Renal cortex interstitium (tissue), 11 donors: ENCODE data around the gene FAM181A. TPM values are rescaled to one million over a fixed set of nuclear protein-coding genes. Genes with fewer than 3 reads are reported as not detected.

Source experiments
- DNase-seq, 11 donors: peaks; one replicate each; pipeline ENCODE4 v3.0.0-alpha.2; 2013; ENCODE audit warnings: low read depth in 9 of 11, low spot score in 4 of 11; ENCODE audit errors: extremely low read depth in 1 of 11
- polyA plus RNA-seq, 3 donors: library from polyadenylated mRNA; unstranded; fragments of 120-200 nt; gene quantifications; one replicate each; pipeline ENCODE4 v1.2.1, GENCODE V29; 2013; ENCODE audit not compliant: insufficient read length in 3 of 3

FAM181A gene
- polyA plus RNA-seq, 3 donors, result not detected

DNA sequence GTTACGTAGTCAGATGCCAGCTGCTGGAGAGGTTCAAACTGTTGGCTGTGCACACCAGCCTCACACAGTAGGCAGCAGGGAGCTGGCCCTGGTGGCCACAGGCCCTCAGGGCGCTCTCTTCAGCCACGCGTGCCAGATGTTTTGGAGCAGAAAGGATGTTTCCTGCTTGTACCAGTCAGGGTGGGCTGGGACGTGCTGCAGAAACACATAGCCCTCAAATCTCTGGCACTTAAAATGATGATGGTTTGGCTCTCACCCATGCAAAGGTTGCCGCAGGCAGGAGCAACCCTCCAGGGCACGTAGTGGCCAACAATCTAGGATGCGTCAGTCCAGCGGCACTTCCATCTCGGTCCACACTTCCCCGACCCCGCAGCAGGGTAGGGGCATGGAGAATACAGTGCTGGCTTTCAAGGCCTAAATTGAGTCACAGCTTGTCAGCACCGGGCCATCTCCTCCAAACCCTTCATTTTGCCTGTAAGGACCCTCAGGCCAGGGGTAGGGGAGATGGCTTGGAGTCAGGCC, 1.7 kb upstream of the FAM181A start:
- no peak for DNase-seq

DNA sequence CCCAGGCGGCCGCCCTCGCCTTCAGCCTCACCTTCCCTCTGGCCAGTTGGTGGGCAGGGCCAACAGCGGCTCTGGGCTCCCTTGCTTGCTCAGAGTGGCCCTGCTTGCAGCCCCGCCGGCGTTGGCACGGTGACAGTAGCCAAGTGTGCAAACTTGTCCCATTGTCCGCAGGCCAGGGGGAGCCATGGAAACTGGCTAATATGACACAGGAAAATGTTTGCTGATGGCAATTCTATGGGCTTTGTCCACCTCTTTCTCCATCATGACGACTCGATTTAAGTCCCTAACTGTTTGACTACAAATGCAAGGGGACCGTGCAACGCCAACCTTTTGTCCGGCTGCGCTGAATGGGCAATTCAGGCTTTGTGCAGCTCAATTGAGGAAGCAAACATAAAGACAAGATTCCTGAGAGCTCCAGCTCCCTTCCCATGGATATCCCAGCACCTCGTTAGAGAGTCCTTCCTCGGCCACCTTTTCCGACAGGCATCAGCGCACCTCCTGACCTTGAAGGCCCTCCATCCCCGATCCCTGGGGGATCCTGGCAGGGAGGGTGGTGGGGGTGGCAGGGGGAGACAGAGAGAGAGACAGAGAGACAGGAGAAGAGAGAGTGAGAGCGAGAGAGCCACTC, 785 bp upstream of the FAM181A start:
- DNase-seq, result no peak

DNA sequence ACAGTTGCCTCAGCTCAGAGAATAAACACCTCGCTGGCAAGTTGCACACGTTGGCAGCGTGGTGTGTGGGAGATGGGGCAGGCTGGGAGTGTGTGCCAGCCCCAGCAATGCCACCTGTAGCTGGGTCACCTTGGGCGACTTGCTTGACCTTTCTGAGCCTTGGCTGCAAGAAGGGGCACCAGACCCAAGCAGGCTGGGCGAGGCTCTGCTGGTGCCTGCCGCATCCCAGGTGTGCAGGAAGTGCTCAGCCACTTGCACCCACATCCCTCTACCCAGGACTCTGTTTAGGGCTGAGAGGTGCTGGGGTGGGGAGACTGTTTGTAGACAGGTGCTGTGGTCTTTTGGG, 629 bp downstream of the FAM181A start:
- no peak for DNase-seq

DNA sequence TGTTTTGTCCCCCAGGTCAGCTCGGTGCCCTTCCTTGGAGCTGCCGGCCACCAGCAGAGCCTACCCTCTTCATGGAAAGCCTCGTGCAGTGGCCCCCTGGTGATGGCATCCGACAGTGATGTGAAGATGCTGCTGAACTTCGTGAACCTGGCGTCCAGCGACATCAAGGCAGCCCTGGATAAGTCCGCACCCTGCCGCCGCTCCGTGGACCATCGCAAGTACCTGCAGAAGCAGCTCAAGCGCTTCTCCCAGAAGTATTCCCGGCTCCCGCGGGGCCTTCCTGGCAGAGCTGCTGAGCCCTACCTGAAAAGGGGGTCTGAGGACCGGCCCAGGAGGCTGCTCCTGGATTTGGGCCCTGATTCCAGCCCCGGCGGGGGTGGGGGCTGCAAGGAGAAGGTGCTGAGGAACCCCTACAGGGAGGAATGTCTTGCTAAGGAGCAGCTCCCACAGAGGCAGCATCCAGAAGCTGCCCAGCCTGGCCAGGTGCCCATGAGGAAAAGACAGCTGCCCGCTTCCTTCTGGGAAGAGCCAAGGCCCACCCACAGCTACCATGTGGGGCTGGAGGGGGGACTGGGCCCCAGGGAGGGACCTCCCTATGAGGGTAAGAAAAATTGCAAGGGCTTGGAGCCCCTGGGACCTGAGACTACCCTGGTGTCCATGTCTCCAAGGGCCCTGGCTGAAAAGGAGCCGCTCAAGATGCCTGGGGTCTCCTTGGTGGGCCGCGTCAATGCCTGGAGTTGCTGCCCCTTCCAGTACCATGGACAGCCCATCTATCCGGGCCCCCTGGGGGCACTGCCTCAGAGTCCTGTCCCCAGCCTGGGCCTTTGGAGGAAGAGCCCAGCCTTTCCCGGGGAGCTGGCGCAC, 1.3 kb downstream of the FAM181A start:
- no peak for DNase-seq

DNA sequence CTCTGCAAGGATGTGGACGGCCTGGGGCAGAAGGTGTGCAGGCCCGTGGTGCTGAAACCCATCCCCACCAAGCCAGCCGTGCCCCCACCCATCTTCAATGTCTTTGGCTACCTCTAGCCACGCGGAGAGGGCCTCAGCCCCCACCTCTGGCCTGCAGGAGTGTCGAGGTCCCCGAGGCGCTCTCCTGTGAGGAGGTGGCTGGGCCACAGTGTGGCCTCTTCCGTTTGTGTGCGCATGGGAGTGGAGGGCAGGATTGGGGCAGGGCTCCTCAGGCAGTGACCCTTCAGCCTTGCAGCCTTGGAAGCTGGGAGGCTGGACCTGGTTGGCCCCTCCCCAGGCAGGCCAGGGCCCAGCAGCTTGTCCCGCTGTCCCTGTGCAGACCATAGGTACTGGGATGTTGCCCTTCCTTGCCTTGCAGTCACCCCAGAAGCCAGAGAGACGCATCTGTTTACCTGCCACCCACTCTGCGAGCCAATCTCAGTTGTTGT, 1.9 kb downstream of the FAM181A start:
- DNase-seq, result no peak

DNA sequence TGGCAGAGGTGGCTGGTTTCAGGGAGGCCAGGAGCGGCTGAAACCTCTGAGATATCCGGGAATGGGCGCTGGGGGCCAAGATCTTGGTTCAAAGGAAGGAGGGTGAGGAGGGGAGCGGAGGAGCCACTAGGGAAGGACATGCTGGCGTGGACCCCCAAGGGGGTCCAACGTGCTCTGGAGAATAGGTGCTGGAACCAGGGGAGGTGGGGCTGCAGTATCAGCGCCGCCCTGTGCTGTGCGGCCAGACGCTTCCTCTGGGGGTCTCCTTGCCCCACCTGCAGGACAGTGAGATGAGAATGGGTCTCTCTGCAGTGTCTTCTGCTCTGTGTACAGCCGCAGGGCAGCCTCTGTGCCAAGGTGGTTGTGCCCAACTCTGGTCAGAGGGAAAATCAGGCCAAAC, 2.5 kb downstream of the FAM181A start:
- no peak for DNase-seq

DNA sequence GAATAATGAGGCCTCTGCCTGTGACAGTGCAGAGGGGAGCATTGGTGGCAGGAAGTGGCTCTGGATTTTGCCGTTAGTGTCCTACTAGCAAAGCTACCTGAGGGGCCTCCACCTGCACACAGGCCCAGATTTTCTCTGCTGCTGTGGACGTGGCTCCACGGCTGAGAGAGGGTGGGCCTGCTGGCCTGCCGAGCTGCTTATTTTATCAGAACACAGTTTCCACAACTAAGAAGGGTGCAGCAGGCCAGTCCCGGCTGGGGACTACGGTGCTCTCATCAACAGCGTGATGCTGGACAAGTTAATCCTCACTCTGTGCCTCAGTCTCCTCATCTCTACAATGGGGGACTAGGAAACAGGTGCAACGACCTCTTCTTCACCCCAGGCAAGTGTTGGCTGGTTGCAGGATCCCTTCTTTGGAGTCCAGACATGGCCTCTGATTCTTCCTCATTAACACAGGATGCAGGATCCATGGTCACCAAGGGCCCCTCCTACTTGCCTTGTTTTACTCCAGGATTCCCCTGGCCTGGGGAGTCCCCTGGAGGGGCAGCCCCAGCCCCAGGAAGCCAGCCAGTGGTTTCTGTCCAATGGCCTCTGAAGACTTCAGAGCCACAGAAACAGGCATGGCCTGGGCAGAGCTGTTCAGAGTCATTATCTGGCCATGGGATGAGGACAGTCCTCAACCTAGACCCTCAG, 3.3 kb downstream of the FAM181A start:
- no peak for DNase-seq

DNA sequence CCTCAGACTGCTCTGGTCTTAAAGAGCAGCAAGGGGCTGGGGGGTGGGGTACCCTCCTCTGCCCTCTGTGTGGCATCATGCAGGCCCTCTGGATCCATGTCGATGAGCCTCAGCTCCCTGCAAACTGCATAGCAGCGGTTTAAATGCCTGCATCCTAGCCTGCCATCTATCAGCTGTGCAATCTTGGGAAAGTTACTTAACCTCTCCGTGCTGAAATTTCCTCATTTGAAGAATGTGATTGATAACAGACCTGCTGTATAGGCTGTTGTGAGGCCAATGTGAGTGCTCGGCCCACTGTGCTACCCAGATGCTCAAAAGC, 3.8 kb downstream of the FAM181A start:
- no peak for DNase-seq

DNA sequence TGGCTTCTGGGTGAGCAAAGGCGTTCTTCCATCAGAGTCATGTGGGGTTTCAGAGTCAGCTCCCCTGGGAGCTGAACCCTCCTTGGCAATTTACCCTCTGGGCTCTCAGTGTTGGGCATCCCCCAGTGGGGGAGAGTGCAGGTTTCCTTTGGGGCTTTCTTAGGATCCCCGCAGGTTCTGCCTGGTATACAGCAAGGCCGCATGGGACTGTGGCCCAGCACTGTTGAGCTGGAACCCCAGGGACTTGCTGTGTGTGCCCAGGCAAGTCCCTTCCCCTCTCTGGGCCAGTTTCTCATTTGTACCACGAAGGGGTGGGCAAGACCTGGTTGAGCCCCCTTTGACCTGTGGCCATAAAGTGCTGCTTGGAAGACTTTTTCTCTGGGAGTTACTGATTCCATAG, 5.5 kb downstream of the FAM181A start:
- no peak for DNase-seq

DNA sequence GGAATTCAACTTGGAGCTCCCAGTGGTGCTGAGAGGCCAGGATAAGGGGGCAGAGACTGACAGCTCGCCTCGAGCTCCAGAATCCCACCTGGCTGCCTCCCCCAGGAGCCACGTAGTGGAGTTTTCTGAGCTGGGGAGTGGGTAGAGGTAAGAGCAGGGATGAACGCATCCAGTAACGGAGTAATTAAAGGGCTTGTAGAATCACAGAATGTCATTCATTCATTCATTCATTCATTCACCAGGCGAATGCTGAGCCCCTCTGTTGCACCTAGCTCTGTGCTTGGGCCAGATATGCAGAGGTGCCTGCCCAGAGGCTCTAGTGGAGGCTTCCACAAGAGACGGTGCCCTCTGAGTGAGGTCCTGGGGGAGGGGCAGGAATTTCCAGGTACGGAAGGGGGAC, 8.1 kb downstream of the FAM181A start:
- DNase-seq, result no peak

DNA sequence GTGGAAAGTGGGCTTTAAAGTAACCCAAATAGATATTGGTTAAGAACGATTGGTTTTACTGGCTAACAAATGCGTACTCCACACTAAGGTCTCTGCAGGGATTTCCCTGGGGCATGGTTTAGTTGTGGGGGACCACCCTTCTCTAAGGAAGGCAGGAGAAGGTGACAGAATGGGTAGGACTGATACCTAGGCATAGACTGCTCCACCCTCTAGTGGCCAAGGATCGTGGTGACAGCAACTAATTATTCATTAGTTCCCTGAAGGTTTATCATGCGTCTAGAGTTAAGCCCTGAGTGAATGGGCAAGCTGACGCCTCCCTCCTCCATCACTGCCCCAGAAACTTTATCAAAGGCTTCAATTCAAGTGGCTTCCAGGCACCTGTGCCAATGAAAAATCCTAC, 9.1 kb downstream of the FAM181A start:
- DNase-seq, result peak in 2 of 11 donors; percentile 17 to 22

DNA sequence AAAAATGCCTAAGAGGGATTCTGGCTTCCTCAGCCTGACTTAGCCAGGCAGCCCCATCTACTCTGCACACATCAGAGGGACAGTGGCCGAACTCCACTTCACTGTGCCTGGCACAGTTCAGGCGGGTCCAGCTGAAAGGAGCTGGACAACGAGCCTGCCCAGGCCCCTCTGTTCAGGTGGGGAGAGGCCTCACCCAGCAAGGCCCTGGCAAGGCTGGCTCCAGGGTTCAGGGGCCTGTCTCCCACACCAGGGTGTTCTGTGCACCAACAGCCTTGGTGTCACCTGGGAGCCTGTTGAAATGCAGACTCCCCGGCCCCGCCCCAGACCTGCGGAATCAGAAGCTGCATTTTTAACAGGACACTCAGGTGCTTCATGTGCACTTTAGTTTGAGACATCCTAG, 9.8 kb downstream of the FAM181A start:
- no peak for DNase-seq

DNA sequence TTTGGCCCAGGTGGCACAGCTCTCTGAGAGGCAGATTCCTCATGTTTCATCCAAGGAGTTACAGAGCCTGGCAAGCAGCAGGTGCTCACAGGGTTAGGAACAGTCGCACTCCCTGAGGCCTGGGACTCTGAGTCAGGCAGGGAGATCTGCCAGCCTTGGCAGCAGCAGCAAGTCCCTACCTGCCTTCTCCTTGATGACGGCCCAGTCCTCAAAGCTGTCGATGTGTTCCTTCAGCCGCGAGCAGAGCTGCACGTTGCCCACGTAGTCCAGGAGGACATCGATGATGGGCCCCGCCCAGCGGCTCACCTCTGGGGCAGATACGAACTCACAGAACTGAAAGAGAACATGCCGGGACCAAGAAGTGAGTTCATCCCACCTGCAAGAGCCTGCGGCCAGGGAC, 10.4 kb downstream of the FAM181A start:
- no peak for DNase-seq

DNA sequence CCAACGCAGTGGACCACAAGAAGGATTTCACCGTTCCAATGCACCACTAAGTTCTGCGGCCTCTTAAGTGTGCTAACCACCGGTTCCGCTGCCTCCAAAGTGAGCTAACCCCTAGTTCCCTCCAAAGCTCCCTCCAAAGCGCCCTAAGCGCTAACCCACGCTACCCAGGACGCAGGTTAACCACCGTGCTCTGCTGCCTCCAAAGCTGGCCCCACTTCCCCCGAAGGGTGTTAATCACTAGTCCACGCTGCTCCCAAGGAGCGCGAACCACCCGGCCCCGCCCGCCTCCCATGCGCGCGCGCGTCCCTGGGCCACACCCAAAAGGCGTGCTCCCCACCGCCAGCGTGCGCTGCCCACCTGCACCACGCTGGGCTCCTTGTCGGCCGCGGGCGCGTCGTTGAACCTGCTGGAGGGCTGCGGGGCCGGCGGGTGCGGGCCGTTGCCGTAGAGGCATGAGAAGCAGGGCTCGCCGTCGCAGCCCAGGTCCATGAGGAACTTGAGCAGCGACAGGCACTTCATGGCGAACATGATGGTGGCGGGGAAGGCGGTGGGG, 11.7 kb downstream of the FAM181A start:
- no peak for DNase-seq

DNA sequence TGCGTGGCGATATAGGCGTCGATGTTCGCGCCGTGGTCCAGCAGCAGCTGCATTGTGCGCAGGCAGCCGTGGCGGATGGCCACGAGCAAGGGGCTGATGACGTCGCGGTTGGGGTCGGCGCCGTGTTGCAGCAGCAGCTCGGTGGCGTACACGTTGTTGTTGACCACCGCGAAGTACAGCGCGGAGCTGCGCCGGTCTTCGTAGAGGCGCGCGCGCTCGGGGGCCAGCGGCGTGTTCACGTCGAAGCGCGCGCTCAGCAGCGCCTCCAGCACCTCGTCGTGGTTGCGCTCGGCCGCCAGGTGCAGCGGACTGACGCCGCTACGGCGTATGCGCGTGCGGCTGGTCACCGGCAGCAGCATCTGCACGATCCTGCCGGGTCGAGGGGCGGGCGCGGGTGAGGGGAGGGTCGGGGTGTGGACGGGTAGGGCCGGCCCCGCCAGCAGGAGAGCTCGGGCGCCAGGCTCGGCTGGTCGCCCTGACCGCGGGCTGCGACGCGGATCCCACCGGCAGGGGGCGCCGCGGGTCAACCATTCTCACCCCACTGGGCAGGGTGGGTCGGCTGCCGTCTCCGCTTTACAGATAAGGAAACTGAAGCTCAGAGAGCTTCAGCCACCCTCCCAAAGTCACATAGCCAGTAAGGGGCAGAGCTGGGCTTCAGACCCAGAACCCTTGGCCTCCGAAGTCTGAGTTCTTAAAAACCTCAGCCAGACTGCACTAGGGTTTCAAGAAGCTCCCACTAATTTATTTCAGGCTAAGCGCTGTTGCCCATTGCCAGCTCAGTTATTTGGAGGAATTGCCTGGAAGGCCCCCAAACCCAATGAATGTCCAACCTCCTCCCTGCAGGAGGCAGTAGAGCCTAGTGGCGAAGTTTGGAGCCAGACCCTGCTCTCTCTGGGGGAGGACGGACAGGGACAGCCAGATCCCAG, 12.4 kb downstream of the FAM181A start:
- DNase-seq, result peak; percentile 33 to 66 (median 53)

DNA sequence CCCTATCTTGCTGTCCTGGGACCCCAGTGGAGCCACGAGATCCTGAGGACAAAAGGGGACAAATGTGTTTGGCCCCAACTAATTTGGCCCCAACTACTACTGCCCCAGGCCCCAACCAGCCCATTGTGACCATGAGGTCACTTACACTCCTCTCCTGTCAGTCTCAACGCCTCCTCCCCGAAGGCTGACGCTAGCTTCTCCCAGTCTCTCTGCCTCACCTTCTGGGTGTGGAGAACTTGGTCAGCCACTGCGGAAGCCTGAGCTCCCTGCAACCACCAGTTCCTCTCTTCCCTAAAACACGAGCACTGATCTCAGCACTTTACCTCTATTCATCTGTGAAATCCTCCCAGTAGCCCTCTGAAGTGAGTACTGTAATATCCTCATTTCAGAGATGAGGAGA, 13.3 kb downstream of the FAM181A start:
- no peak for DNase-seq

DNA sequence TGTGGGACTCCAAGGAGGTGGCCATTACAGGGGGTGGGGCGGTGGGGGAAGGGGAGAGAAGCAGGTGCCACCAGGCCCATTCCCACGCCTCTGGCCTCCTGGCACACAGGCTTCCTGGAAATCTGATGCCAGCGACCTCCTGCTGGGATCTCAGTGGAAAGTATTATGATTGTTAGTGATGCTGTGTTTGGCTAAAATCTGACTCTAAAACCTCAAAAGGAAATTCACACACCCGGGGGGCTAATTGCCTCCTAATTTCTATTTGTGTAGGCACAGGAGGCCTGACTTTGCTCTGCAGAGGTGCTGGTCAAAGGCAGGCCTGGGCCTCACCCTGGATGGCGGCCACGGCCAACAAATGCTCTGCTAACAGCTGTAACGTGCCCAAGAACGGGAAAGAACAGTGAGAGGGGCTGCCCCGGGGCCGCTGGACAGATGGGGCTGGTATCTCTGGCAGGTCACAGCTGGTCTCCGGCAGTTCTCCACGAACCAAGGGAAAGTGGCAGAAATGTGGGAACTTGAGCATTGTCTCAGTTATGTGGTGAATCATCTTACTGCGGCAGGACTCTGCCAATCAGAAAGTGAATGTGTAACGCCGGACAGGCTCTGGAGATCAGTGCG, 14.3 kb downstream of the FAM181A start:
- DNase-seq, result no peak

DNA sequence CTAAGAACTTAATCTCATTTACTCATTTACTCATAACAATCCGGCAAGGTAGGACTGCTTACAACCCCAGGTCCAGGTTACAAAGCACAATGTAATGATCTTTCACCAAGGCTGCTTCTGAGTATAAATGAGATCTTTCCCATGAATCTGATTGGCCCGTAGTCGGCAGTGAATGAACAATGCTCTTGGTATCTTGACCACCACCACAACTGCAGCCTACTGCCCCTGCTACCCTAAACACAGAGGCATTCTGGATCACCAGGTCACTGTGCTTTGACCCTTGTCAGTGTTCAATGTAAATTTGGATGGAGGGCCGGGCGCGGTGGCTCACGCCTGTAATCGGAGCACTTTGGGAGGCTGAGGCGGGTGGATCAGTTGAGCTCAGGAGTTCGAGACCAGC, 15.9 kb downstream of the FAM181A start:
- no peak for DNase-seq
